GM12878 (cell line): ENCODE data around the gene KCNK1.

Experiments
- CREB1 ChIP-seq: IDR thresholded peaks from 2 replicates; pipeline ENCODE4 v1.6.1; 2012; ENCODE audit warnings: low read depth, mild to moderate bottlenecking, inconsistent platforms
- SMARCA5 ChIP-seq: fragments of 450-650 bp; IDR thresholded peaks from 2 replicates; pipeline ENCODE4 v1.6.1; 2017; ENCODE audit warnings: mild to moderate bottlenecking

DNA sequence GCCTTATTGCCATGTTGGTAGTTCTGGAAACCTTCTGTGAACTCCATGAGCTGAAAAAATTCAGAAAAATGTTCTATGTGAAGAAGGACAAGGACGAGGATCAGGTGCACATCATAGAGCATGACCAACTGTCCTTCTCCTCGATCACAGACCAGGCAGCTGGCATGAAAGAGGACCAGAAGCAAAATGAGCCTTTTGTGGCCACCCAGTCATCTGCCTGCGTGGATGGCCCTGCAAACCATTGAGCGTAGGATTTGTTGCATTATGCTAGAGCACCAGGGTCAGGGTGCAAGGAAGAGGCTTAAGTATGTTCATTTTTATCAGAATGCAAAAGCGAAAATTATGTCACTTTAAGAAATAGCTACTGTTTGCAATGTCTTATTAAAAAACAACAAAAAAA is 57.4 kb downstream of the KCNK1 start:
- TF ChIP-seq CREB1, result no peak
- TF ChIP-seq SMARCA5, result no peak
